GM19238 (cell line): ENCODE measurements around the gene PHACTR1.

ENCODE experiments used
- DNase-seq: peaks from one replicate; pipeline ENCODE4 v3.0.0; 2011; ENCODE audit warnings: low spot score; ENCODE audit not compliant: insufficient read length

The PHACTR1 gene

GRCh38 chr6:13188306-13188705, 471.7 kb downstream of the PHACTR1 start:
- DNase-seq, result no peak

GRCh38 chr6:13189710-13190109, 473.1 kb downstream of the PHACTR1 start:
- DNase-seq, result no peak

- no peak for DNase-seq
Measured at GRCh38 chr6:13190376-13190775, 473.8 kb downstream of the PHACTR1 start.

GRCh38 chr6:13191461-13191860, 474.9 kb downstream of the PHACTR1 start:
- no peak for DNase-seq

GRCh38 chr6:13194852-13195251, 478.3 kb downstream of the PHACTR1 start:
- peak; percentile 65 for DNase-seq

GRCh38 chr6:13195803-13196202, 479.2 kb downstream of the PHACTR1 start:
- DNase-seq, result no peak

- DNase-seq, result no peak
Measured at GRCh38 chr6:13198168-13198567, 481.6 kb downstream of the PHACTR1 start.

- DNase-seq, result no peak
Measured at GRCh38 chr6:13201336-13201735, 484.8 kb downstream of the PHACTR1 start.

GRCh38 chr6:13203145-13203544, 486.6 kb downstream of the PHACTR1 start:
- no peak for DNase-seq

GRCh38 chr6:13205106-13205505, 488.5 kb downstream of the PHACTR1 start:
- DNase-seq, result no peak

GRCh38 chr6:13212096-13212495, 495.5 kb downstream of the PHACTR1 start:
- no peak for DNase-seq

GRCh38 chr6:13212538-13212937, 496.0 kb downstream of the PHACTR1 start:
- DNase-seq, result no peak

GRCh38 chr6:13215390-13215789, 498.8 kb downstream of the PHACTR1 start:
- DNase-seq, result no peak

GRCh38 chr6:13216236-13217014, 499.9 kb downstream of the PHACTR1 start:
- no peak for DNase-seq

GRCh38 chr6:13217206-13217905, 500.8 kb downstream of the PHACTR1 start:
- DNase-seq, result no peak

- DNase-seq, result no peak
Measured at GRCh38 chr6:13220266-13220665, 503.7 kb downstream of the PHACTR1 start.

- DNase-seq, result no peak
Measured at GRCh38 chr6:13222048-13222447, 505.5 kb downstream of the PHACTR1 start.

- DNase-seq, result no peak
Measured at GRCh38 chr6:13226071-13226470, 509.5 kb downstream of the PHACTR1 start.

GRCh38 chr6:13228264-13229204, 512.0 kb downstream of the PHACTR1 start:
- no peak for DNase-seq

- DNase-seq, result peak; percentile 56
Measured at GRCh38 chr6:13229205-13230085, 512.9 kb downstream of the PHACTR1 start.

GRCh38 chr6:13233106-13233505, 516.5 kb downstream of the PHACTR1 start:
- DNase-seq, result no peak
